NCI-H146 treated with DMSO at 0.1 percent for 48 hours (cell line): Measurements from ENCODE around the gene PRAMEF11.
"Not testable (repeated sequence)": the region's sequence is repeated elsewhere in the genome, so short reads cannot be mapped to it uniquely, and the experiment has no call there.

ENCODE experiments used
- DNase-seq: peaks from one replicate; lab custom pipeline; 2025; ENCODE audit not compliant: unreplicated experiment; lab: John Stamatoyannopoulos, UW

Gene PRAMEF11

GRCh38 chr1:12831310-12831709 lies at the start of gene PRAMEF11:
TSS of gene PRAMEF11 (minus strand) at chr1:12831410. CDS start at chr1:12828789, 2,621 bp downstream.
- not testable (repeated sequence) for DNase-seq

GRCh38 chr1:12878453-12878852 lies 47.2 kb upstream of the PRAMEF11 start:
- DNase-seq: not testable (repeated sequence)

GRCh38 chr1:12863131-12863880 lies 32.1 kb upstream of the PRAMEF11 start:
- DNase-seq: not testable (repeated sequence)

- DNase-seq: not testable (repeated sequence)
Observed at GRCh38 chr1:12856786-12857185, 25.6 kb upstream of the PRAMEF11 start, which contains the start of gene PRAMEF2. TSS of gene PRAMEF2 (plus strand) at chr1:12857086. CDS start at chr1:12859010, 1,924 bp downstream.

DNA sequence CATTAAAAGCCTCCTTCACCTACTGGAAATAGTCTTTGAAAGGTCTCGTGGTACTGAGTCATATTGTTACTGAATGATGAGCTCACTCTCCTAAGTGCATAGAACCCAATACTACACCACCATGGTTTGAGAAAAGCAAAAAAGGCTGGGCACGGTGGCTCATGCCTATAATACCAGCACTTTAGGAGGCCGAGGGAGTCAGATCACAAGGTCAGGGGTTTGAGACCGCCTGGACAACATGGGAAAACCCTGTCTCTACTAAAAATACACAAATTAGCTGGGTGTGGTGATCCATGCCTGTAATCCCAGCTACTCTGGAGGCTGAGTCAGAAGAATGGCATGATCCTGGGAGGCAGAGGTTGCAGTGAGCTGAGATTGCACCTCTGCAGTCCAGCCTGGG lies 20.6 kb upstream of the PRAMEF11 start:
- no peak for DNase-seq

DNA sequence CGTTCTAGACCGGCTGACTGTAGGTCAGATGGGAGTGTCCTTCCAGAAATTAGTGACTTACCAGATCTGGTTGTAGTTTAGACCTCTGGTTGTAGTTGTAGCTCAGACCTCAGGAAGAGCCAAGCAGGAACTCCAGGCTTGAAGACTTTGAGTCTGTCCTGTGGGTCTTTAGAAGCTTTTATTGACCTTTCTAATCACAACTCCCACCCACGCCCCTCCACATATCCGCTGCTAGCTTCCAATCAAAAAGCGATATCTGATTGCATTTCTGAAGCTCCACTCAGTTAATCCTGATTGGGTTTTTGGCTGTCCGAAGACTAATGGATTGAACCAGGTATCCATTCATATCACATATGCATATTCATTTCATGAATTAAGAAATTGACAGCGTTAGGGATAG lies 17.4 kb upstream of the PRAMEF11 start, which contains the start of gene HNRNPCL1:
TSS of gene HNRNPCL1 (minus strand) at position 101 of the 400 bp plus-strand sequence. CDS start 431 bp downstream, outside the sequence.
- not testable (repeated sequence) for DNase-seq

DNA sequence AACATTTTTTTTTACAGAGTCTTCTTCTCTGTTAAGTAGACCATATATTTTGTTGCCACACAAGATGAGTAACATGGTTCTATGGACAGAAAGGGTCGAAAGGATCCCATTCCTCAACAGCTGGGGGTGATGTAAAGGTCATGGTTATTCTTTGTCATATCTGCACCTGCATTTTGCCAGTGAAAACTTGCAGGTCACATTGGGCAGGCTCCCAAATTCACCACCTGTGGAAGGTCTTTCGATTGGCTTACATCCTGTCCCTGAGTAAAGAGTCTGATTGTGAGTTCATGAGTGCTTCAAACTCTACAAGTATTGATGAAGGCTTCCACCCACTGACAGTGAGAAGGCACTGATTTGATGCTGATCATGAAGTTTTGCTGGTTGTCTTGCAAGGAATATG lies 2.0 kb upstream of the PRAMEF11 start:
- not testable (repeated sequence) for DNase-seq

DNA sequence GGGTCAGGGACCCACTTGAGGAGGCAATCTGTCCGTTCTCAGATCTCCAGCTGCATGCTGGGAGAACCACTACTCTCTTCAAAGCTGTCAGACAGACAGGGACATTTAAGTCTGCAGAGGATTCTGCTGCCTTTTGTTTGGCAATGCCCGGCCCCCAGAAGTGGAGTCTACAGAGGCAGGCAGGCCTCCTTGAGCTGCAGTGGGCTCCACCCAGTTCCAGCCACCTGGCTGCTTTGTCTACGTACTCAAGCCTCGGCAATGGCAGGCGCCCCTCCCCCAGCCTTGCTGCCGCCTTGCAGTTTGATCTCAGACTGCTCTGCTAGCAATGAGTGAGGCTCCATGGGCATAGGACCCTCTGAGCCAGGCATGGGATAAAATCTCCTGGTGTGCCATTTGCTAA lies 12.1 kb downstream of the PRAMEF11 start:
- not testable (repeated sequence) for DNase-seq

DNA sequence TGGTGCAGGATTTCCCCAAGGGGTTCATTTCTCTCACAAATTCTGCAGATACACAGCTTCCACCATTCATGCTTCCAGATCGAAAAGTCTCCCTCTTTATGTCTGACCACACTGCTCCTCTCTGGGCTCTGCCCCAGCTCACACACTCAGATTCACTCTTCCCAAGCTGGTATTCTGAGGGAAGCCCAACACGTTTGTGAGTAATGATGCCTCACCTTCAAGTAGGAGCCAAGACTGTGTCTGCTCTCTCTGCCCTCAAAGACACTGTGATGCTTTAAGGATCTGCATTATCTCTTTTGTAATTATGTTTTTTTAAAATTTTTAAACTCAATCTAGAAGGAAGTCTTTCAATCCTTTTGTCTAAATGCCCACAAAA lies 19.8 kb downstream of the PRAMEF11 start:
- DNase-seq: no peak

- no peak for DNase-seq
Observed at GRCh38 chr1:12810691-12811408, 20.4 kb downstream of the PRAMEF11 start.

- no peak for DNase-seq
Observed at GRCh38 chr1:12809933-12810332, 21.3 kb downstream of the PRAMEF11 start.

GRCh38 chr1:12799730-12800129 lies 31.5 kb downstream of the PRAMEF11 start:
- no peak for DNase-seq

- DNase-seq: no peak
Observed at GRCh38 chr1:12798911-12799310, 32.3 kb downstream of the PRAMEF11 start.

DNA sequence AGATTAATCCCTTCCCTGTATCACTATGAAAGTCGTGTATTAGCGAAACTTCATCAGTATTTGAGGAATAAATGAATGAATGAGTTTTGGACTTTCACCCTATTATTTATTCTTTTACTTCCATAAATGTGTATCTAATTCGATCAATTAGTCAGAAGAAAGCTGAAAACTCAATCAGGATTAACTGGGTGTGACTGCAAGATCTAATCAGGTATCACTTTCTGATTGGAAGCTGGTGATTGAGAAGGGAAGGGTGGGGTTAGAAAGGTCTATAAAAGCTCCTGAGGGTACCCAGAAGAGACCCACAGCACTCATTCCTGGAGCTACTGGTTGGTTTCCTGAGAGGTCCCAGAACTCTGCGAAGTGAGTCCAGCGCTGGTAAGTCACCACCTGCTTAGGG lies 40.1 kb downstream of the PRAMEF11 start, which contains the start of gene PRAMEF1:
TSS of gene PRAMEF1 (plus strand) at position 301 of the 400 bp plus-strand sequence. CDS start 1,831 bp downstream, outside the sequence.
- not testable (repeated sequence) for DNase-seq

GRCh38 chr1:12784729-12785128 lies 46.5 kb downstream of the PRAMEF11 start:
- not testable (repeated sequence) for DNase-seq

- not testable (repeated sequence) for DNase-seq
Observed at GRCh38 chr1:12783783-12784182, 47.4 kb downstream of the PRAMEF11 start.

- DNase-seq: not testable (repeated sequence)
Observed at GRCh38 chr1:12781488-12781887, 49.7 kb downstream of the PRAMEF11 start.

GRCh38 chr1:12778907-12779306 lies 52.3 kb downstream of the PRAMEF11 start:
- DNase-seq: no peak

DNA sequence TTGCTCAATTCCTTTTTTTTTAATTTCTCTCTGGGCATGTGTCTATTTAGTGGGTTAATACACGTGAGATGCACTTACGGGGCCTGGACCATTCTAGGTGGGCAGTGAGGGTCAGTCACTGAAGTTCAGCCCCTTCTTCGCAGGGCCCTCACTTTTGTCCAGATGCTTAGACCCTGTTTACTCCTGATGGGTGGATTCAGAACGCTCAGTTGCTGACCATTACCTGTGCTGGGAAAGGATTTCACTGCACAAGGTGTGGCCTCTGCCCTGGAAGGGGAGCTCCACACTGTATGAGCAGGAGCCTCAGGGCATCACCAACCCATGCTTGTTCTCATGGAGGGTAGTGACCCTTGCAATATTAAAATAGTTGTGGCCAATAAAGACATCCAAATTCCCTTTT lies 53.1 kb downstream of the PRAMEF11 start:
- DNase-seq: no peak

- DNase-seq: no peak
Observed at GRCh38 chr1:12776801-12777557, 54.2 kb downstream of the PRAMEF11 start.

DNA sequence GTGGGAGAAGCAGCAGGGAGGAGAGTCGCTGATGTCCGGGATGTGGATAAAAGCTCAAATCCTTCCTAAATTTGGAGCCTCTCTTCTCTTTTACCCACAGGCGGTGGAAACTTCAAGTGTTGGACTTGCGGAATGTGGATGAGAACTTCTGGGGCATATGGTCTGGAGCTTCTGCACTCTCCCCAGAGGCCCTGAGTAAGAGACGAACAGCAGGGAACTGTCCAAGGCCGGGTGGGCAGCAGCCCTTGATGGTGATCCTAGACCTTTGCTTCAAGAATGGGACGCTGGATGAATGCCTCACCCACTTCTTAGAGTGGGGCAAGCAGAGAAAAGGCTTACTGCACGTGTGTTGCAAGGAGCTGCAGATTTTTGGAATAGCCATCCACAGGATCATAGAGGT lies 55.8 kb downstream of the PRAMEF11 start:
- DNase-seq: no peak
